Gastroesophageal sphincter (tissue), 4 donors: ENCODE data around the gene ARFIP2. TPM values are rescaled to one million over a fixed set of nuclear protein-coding genes. Genes with fewer than 3 reads are reported as not detected.

Experiments used
- ATAC-seq: fragments of 150-250 bp; one replicate; pipeline ENCODE4 v1.9.1; 2016; ENCODE audit warnings: mild to moderate bottlenecking, moderate library complexity
- H3K27ac ChIP-seq, 4 donors: fragments of 200-600 bp; sonication (generic) in 3 of 4; 1 replicate in 3 of 4; 2 replicates in 1 of 4; pipeline ENCODE4 v1.5.1; 2016 to 2019
- H3K27me3 ChIP-seq: fragments of 200-600 bp; sonication (generic); one replicate; pipeline ENCODE4 v1.5.1; 2019
- H3K36me3 ChIP-seq, 2 donors: fragments of 200-600 bp; sonication (generic); one replicate each; pipeline ENCODE4 v1.5.1; 2019; ENCODE audit warnings: control low read depth in 1 of 2
- H3K4me1 ChIP-seq, 3 donors: fragments of 200-600 bp; sonication (generic); 1 replicate in 2 of 3; 2 replicates in 1 of 3; pipeline ENCODE4 v1.5.1; 2016 to 2019; ENCODE audit warnings: control low read depth in 2 of 3
- H3K4me3 ChIP-seq, 2 donors: fragments of 200-600 bp; sonication (generic); one replicate each; pipeline ENCODE4 v1.5.1; 2019; ENCODE audit warnings: mild to moderate bottlenecking in 1 of 2, moderate library complexity in 1 of 2
- H3K9me3 ChIP-seq, 3 donors: fragments of 200-600 bp; sonication (generic); one replicate each; pipeline ENCODE4 v1.5.1; 2017 to 2019; ENCODE audit warnings: control low read depth in 2 of 3
- CTCF ChIP-seq, 4 experiments: fragments of 200-600 bp in 2 of 4; fragments of 450-650 bp in 2 of 4; sonication (generic) in 1 of 4; IDR thresholded peaks; one replicate each; pipeline ENCODE4 v1.5.1; 2017 to 2019; ENCODE audit warnings: antibody characterized with exemption in 4 of 4, mild to moderate bottlenecking in 2 of 4, moderate library complexity in 2 of 4
- EP300 ChIP-seq: sonication (generic); formaldehyde crosslinking; IDR thresholded peaks from one replicate; pipeline ENCODE4 v1.6.1; 2017; ENCODE audit warnings: antibody characterized with exemption, mild to moderate bottlenecking
- POLR2A ChIP-seq, 2 donors: fragments of 450-650 bp; IDR thresholded peaks; one replicate each; pipeline ENCODE4 v1.6.1; 2017; ENCODE audit warnings: antibody characterized with exemption in 2 of 2, mild to moderate bottlenecking in 2 of 2, moderate library complexity in 1 of 2
- POLR2AphosphoS5 ChIP-seq: sonication (generic); formaldehyde crosslinking; IDR thresholded peaks from one replicate; pipeline ENCODE4 v1.6.1; 2017; ENCODE audit warnings: antibody characterized with exemption
- WGBS, 2 donors: methylation state at CpG; one replicate each; pipeline ENCODE4 v1.1.5; 2018; ENCODE audit warnings: low coverage in 1 of 2; 5-methylcytosine and 5-hydroxymethylcytosine counted together
- total RNA-seq, 4 donors: library from RNA; depleted of rRNA; stranded (reverse); fragments of >200 nt; gene quantifications; one replicate each; pipeline ENCODE4 v1.1.0, GENCODE V29; 2016

Gene ARFIP2
- total RNA-seq, 4 donors from 2014 or later: 35.7 to 55.1 (median 51.2) TPM

GRCh38 chr11:6457581-6458320 lies 23.4 kb downstream of the ARFIP2 start:
- no peak for TF ChIP-seq POLR2AphosphoS5
- no peak for TF ChIP-seq CTCF (IDR thresholded peaks at IDR 0.05)
- no peak for TF ChIP-seq POLR2A (IDR thresholded peaks at IDR 0.05)
- TF ChIP-seq EP300: no peak
- H3K4me3 ChIP-seq: no peak overlapping the region
- H3K4me1 ChIP-seq: no peaks in the 10 kb centered on the region
- no peak for ATAC-seq
- H3K9me3 ChIP-seq: no peaks in the 10 kb centered on the region
- H3K36me3 ChIP-seq: peaks cover 0 to 96% of the 10 kb centered on the region in 2 donors
- 84 to 100% methylated on average over 1 to 4 of the region's 26 CpGs for WGBS, 2 donors
- no peaks in the 10 kb centered on the region for H3K27me3 ChIP-seq
- H3K27ac ChIP-seq: no peak overlapping the region

- no peak overlapping the region for H3K4me3 ChIP-seq
- H3K36me3 ChIP-seq: peaks cover 0 to 100% of the 10 kb centered on the region in 2 donors
- no peak for TF ChIP-seq POLR2AphosphoS5
- no peak for TF ChIP-seq POLR2A (IDR thresholded peaks at IDR 0.05)
- TF ChIP-seq EP300: no peak
- no peak for TF ChIP-seq CTCF (IDR thresholded peaks at IDR 0.05)
- 100% methylated on average over 3 of the region's 56 CpGs; no CpG with 5 or more reads in 1 of the 2 donors for WGBS, 2 donors
- no peaks in the 10 kb centered on the region for H3K4me1 ChIP-seq
- no peaks in the 10 kb centered on the region for H3K9me3 ChIP-seq
- no peaks in the 10 kb centered on the region for H3K27me3 ChIP-seq
- no peak overlapping the region for H3K27ac ChIP-seq
- ATAC-seq: no peak
Measured at GRCh38 chr11:6456361-6457073, 24.6 kb downstream of the ARFIP2 start.

GRCh38 chr11:6455070-6455469 lies 26.1 kb downstream of the ARFIP2 start:
- Histone ChIP-seq H3K9me3 (no peaks in the 10 kb centered on the region), H3K4me3 (no peak overlapping the region), H3K36me3 (peaks cover 0 to 100% of the 10 kb centered on the region in 2 donors), H3K27me3 (no peaks in the 10 kb centered on the region), H3K4me1 (no peaks in the 10 kb centered on the region), H3K27ac (no peak overlapping the region)
- TF ChIP-seq EP300: no peak
- no peak for TF ChIP-seq CTCF (IDR thresholded peaks at IDR 0.05)
- TF ChIP-seq POLR2A (IDR thresholded peaks at IDR 0.05): no peak
- no peak for TF ChIP-seq POLR2AphosphoS5
- ATAC-seq: no peak
- 81 to 82% methylated on average over 2 of the region's 2 CpGs for WGBS, 2 donors

GRCh38 chr11:6453152-6453551 lies 28.0 kb downstream of the ARFIP2 start:
- ATAC-seq: no peak
- no peak overlapping the region for H3K4me3 ChIP-seq
- H3K9me3 ChIP-seq: no peaks in the 10 kb centered on the region
- H3K27me3 ChIP-seq: no peaks in the 10 kb centered on the region
- peaks cover 0 to 100% of the 10 kb centered on the region in 2 donors for H3K36me3 ChIP-seq
- no peak overlapping the region for H3K27ac ChIP-seq
- H3K4me1 ChIP-seq: no peaks in the 10 kb centered on the region
- TF ChIP-seq POLR2AphosphoS5 (no peak), POLR2A (IDR thresholded peaks at IDR 0.05) (no peak), EP300 (no peak), CTCF (IDR thresholded peaks at IDR 0.05) (no peak)
- WGBS, 2 donors: 100% methylated on average over 1 to 2 of the region's 2 CpGs
